ENCODE data around the gene MT4.

DNA sequence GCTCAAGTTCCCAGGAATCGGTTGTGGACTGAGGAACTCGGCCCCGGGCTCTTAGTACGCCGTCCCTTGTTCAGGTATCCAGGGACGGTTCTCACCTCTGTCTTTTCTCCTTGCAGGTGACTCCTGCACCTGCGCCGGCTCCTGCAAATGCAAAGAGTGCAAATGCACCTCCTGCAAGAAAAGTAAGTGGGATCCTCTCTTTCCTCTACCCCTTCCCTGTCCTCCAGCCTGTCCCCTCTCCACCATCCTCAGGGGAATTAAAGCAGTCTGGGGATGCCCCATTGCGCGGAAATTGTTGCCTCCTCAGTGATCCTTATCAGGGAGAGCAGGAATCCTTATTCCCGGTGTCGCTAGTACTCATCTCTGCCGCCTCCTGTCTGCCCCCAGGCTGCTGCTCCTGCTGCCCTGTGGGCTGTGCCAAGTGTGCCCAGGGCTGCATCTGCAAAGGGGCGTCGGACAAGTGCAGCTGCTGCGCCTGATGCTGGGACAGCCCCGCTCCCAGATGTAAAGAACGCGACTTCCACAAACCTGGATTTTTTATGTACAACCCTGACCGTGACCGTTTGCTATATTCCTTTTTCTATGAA, 44.1 kb downstream of the MT4 start:
- no peak for TF ChIP-seq POLR2A (IDR thresholded peaks at IDR 0.05)
- TF ChIP-seq, protein P1, sequence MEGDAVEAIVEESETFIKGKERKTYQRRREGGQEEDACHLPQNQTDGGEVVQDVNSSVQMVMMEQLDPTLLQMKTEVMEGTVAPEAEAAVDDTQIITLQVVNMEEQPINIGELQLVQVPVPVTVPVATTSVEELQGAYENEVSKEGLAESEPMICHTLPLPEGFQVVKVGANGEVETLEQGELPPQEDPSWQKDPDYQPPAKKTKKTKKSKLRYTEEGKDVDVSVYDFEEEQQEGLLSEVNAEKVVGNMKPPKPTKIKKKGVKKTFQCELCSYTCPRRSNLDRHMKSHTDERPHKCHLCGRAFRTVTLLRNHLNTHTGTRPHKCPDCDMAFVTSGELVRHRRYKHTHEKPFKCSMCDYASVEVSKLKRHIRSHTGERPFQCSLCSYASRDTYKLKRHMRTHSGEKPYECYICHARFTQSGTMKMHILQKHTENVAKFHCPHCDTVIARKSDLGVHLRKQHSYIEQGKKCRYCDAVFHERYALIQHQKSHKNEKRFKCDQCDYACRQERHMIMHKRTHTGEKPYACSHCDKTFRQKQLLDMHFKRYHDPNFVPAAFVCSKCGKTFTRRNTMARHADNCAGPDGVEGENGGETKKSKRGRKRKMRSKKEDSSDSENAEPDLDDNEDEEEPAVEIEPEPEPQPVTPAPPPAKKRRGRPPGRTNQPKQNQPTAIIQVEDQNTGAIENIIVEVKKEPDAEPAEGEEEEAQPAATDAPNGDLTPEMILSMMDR (IDR thresholded peaks at IDR 0.05), result no peak
